Calu3 (cell line): ENCODE data around the gene KLK13. TPM values are rescaled to one million over a fixed set of nuclear protein-coding genes. Genes with fewer than 3 reads are reported as not detected.

Experiments used
- BruUV-seq: library from RNA; stranded (reverse); fragments of 400-500 nt; replicated peaks from 2 replicates; lab custom pipeline; 2021; lab: Mats Ljungman, UMichigan
- CTCF ChIA-PET: fragments of 300-600 bp; sonication (Branson Sonifier 250); formaldehyde crosslinking; loops from one replicate; lab custom pipeline; 2022; ENCODE audit warnings: antibody characterized with exemption; lab: Charles Lee
- DNase-seq: peaks from one replicate; pipeline ENCODE4 v3.0.0; 2022
- H3K27ac Mint-ChIP-seq: one replicate; pipeline ENCODE4 v1.8.0; 2022; ENCODE audit warnings: mixed read lengths; ENCODE audit not compliant: unreplicated experiment
- H3K27me3 Mint-ChIP-seq: one replicate; pipeline ENCODE4 v1.8.0; 2022; ENCODE audit warnings: mixed read lengths; ENCODE audit not compliant: unreplicated experiment
- H3K36me3 Mint-ChIP-seq: one replicate; pipeline ENCODE4 v1.8.0; 2022; ENCODE audit warnings: mild to moderate bottlenecking, moderate library complexity, mixed read lengths; ENCODE audit not compliant: insufficient read depth, unreplicated experiment
- H3K4me1 Mint-ChIP-seq: one replicate; pipeline ENCODE4 v1.8.0; 2022; ENCODE audit warnings: mild to moderate bottlenecking, low read depth, mixed read lengths; ENCODE audit not compliant: unreplicated experiment
- H3K4me3 Mint-ChIP-seq: one replicate; pipeline ENCODE4 v1.8.0; 2022; ENCODE audit warnings: mild to moderate bottlenecking, low read depth, moderate library complexity, mixed read lengths; ENCODE audit not compliant: unreplicated experiment
- H3K9me3 Mint-ChIP-seq: one replicate; pipeline ENCODE4 v1.8.0; 2022; ENCODE audit warnings: low read depth, mixed read lengths; ENCODE audit not compliant: unreplicated experiment
- CTCF ChIP-seq: fragments of 200-600 bp; IDR thresholded peaks from one replicate; pipeline ENCODE4 v1.8.0; 2022; ENCODE audit warnings: antibody characterized with exemption; ENCODE audit not compliant: unreplicated experiment
- intact Hi-C: fragments of 100-400 bp; cut with micrococcal nuclease; formaldehyde crosslinking; loops from one replicate; pipeline ENCODE4 v1.10.0; 2022; ENCODE audit not compliant: unreplicated experiment
- total RNA-seq: library from RNA; stranded (reverse); gene quantifications from 2 replicates; pipeline ENCODE4 v1.2.3, GENCODE V29; 2022

The KLK13 gene
- total RNA-seq, 1 experiment from 2014 or later: not detected

GRCh38 chr19:51066393-51067186 lies 1.7 kb upstream of the KLK13 start:
- Mint-ChIP-seq H3K9me3 (peaks cover 6% of the 10 kb centered on the region), H3K4me3 (no peak overlapping the region), H3K36me3 (no peaks in the 10 kb centered on the region), H3K27me3 (peaks cover 38% of the 10 kb centered on the region), H3K27ac (no peak overlapping the region), H3K4me1 (no peaks in the 10 kb centered on the region)
- BruUV-seq: no TSS peak
- DNase-seq: no peak
- CTCF ChIA-PET: no interaction called here
- intact Hi-C loops: no loop called here
- no peak for TF ChIP-seq CTCF

DNA sequence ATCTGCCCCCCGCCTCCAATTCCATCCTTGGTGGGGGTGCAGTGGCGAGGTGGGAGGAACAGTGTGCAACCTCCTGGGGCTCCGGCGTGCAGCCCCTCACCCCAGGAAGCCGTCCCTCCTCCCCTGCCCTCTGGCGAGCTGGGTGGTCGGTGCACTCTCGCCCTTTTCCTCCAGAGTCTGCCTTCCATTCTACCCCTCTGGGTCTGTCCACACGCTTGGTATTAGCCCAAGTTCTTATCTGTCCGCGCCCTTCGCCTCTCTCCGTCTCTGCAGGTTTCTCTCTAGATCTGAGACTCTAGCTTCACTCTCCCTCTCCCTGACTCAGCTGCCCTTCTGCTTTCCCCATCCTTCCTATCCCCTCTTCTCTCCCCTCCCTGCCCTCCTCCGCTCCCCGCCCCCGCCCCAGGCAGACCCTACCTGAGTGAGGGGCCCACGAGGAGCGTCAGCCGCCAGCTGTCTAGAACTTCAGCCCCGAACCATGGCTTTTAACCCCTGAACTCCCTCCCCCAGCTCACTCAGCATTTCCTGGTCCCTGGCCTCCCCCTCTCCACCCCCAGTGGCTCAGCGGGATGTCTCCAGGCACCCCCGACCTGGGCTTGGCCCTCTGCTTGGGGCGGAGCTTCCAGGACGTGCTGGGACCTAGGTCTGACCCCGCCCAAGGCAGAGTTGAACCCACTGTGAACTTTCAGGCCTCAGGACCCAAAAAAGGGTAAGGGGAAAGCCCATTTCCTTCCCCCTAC lies 499 bp upstream of the KLK13 start:
- BruUV-seq: no TSS peak
- H3K4me1 Mint-ChIP-seq: no peaks in the 10 kb centered on the region
- CTCF ChIA-PET: interaction anchor here (0.9 kb wide), 1 partner anchor 44 kb away, joined by 4 read pairs; no protein-coding TSS in a partner anchor
- H3K4me3 Mint-ChIP-seq: peak overlapping the region; percentile 56
- peaks cover 50% of the 10 kb centered on the region for H3K27me3 Mint-ChIP-seq
- H3K9me3 Mint-ChIP-seq: peaks cover 12% of the 10 kb centered on the region
- no peaks in the 10 kb centered on the region for H3K36me3 Mint-ChIP-seq
- intact Hi-C loops: no loop called here
- TF ChIP-seq CTCF: no peak
- no peak for DNase-seq
- no peak overlapping the region for H3K27ac Mint-ChIP-seq

GRCh38 chr19:51063664-51064063 lies 1.2 kb downstream of the KLK13 start:
- no TSS peak for BruUV-seq
- no peaks in the 10 kb centered on the region for H3K4me1 Mint-ChIP-seq
- no peak overlapping the region for H3K4me3 Mint-ChIP-seq
- H3K36me3 Mint-ChIP-seq: no peaks in the 10 kb centered on the region
- H3K27me3 Mint-ChIP-seq: peaks cover 63% of the 10 kb centered on the region
- CTCF ChIA-PET: interaction anchor here (0.7 kb wide), 1 partner anchor 13 kb away, joined by 4 read pairs; no protein-coding TSS in a partner anchor
- no peak for TF ChIP-seq CTCF
- intact Hi-C loops: no loop called here
- no peak overlapping the region for H3K27ac Mint-ChIP-seq
- DNase-seq: no peak
- H3K9me3 Mint-ChIP-seq: peaks cover 12% of the 10 kb centered on the region

GRCh38 chr19:51060973-51061372 lies 3.9 kb downstream of the KLK13 start:
- no peak overlapping the region for H3K27ac Mint-ChIP-seq
- BruUV-seq: no TSS peak
- no peaks in the 10 kb centered on the region for H3K36me3 Mint-ChIP-seq
- peaks cover 6% of the 10 kb centered on the region for H3K9me3 Mint-ChIP-seq
- intact Hi-C loops: no loop called here
- TF ChIP-seq CTCF: no peak
- peaks cover 67% of the 10 kb centered on the region for H3K27me3 Mint-ChIP-seq
- CTCF ChIA-PET: no interaction called here
- no peaks in the 10 kb centered on the region for H3K4me1 Mint-ChIP-seq
- DNase-seq: no peak
- H3K4me3 Mint-ChIP-seq: no peak overlapping the region
